ENCODE data around the gene GPN2.
"Not testable (repeated sequence)": the region's sequence is repeated elsewhere in the genome, so short reads cannot be mapped to it uniquely, and the experiment has no call there.

The GPN2 gene

DNA sequence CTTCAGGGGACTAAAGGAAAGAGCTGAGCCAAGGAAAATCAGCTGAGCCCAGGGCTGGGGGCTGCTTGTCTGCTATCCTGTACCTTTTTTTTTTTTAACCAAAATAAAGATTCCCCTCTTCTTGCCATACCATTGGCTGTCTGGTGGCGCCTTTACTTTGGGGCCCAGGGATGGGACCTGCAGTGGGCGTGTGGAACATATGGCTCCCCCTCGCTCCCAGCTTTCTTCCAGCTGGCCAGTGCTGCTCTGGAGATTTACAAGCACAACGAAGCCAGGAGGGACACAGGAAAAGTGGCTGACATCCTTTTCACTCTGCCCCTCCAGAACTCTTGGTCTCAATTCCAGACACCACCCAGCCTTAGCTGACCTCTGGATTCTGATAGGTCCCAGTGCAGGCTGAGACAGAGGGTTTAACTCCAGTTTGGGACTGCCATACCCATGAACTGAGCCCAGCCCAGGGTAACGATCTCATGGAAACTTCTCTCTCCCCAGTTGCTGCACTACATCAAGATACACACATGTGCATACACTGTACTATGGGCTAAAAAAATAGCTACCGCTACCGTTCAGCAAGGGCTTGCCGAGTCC is 32.5 kb downstream of the GPN2 start:
- no peak for DNase-seq

GRCh38 chr1:26856604-26857469 is 33.2 kb downstream of the GPN2 start:
- DNase-seq = no peak

DNA sequence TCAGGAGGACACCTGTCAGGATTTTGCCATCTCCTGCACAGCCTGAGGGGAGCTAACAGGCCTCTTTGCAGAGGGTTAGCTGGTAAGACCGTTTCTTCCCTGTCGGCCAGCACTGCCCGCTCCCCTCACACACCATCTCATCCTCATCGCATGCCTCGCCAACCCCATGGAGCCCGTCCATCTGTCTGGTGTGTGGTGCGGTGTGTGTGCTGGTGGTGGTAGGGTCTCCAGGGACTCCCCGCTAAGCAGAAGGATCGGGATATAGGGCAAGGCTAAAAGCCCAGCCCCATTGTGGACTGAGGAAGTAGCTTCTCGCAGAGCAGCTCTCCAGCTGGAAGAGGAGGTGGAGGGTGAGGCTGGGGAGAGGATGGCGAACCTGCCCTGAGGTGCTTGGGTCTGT is 33.9 kb downstream of the GPN2 start:
- no peak for DNase-seq

DNA sequence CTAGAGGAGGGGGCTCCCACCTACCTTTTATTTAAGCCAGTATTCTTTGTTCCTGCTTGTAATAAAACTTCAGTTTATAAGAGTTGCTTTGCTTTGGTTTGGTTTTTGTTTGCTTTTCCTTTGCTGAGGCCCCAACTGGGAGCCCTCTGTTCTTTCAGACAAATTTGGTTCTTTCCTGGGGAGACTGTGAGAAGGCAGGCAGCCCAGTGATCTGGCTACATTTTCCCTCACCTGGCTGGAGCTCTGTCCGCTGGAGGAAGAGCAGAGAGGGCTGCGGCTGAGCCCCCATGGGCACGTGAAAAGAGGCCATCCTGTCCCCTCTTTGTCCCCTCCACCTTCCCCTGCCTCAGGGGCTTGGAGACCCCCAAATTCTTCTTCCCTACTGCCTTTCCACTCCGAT is 34.4 kb downstream of the GPN2 start:
- no peak for DNase-seq

DNA sequence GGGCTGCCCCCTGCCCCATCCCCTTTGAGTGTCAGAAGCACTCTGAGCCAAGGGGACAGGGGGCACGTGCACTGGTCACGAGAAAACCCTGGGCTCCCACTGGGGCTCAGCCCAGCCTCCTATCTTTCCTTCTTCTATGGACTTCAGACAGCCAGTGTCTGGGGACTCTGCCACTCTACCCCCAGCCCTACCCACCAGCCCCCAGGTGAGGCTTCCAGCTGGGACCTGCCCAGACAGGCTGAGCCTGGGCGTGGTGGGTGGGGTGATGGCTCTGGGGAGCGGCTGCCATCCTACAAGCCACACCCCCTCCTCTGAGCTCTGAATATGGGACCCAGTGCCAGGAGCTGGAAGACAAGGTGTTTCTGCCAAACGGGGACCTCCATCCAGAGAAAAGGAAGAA is 35.2 kb downstream of the GPN2 start:
- no peak for DNase-seq

- DNase-seq = no peak
Measured at GRCh38 chr1:26853600-26853999, 36.5 kb downstream of the GPN2 start.

- peak; percentile 76 for DNase-seq
Measured at GRCh38 chr1:26853156-26853555, 36.9 kb downstream of the GPN2 start.

GRCh38 chr1:26852701-26853100 is 37.4 kb downstream of the GPN2 start:
- DNase-seq = no peak

DNA sequence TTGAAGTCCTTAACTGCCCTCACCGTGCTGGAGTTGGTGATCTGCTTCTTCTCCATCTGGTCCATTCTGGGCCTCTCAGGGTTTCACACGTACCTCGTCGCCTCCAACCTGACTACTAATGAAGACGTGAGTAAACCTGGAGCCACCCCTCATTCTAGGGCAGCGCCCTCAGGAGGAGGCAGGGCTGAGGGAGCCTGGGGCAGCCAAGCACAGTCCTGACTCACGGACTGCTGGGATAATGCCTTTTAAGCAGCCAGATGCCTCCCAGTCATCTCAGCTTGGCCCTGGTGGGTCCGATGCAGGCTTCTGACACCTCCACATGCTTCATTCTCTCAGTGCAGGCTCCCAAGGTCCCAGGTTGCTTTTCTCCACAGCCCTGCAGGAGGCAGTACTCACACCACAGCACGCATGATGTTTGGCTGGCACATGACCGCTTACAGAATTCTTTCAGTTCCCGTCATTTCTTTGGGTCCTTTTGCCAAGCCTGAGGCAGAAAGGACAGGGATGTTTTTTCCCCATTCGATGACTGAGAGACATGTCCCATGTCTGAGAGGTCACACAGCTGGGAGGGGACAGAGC is 38.9 kb downstream of the GPN2 start:
- no peak for DNase-seq

DNA sequence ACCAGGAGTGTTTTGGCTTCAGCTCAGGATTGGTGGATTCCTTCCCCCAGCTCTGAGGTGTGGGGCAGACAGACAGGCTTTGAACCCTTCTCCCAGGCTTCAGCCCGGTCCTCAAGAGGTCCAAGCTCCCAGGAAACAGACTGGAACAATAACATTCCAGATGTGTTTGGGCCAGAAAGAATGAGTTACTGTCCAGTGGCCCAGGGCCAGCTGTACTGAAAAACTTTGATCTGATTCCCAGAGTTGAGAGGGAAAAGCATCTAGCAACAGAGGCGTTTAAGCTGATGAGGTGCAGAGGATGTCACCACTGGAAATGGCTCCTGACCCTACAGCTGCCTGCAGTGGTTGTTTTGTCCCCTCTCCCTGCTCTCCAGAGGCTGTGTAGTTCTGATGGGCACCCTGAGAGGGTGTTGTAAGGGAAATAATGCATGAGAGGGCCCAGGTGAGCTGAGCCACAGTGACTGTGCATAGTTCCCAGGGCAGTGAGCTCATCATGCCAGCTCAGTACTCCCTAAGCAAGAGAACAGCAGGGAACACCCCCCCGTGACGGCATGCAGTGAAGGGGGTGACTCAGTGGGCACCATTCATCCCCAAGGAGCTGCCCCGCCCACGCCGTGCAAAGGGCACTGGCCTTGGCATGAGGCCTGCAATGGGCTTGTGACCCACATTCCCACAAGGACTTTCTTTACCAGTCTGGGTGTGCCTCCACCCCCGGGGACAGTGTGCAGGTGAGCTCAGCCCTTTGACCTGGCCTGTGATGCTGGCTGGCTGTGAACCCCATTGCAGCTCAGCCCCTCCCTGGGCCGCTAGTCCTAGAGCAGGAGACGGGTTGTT is 40.9 kb downstream of the GPN2 start:
- DNase-seq = no peak

GRCh38 chr1:26848499-26848898 is 41.6 kb downstream of the GPN2 start:
- no peak for DNase-seq

GRCh38 chr1:26847826-26848225 is 42.3 kb downstream of the GPN2 start:
- not testable (repeated sequence) for DNase-seq

GRCh38 chr1:26844424-26845196 is 45.5 kb downstream of the GPN2 start:
- no peak for DNase-seq

GRCh38 chr1:26839779-26840178 is 50.3 kb downstream of the GPN2 start:
- no peak for DNase-seq

DNA sequence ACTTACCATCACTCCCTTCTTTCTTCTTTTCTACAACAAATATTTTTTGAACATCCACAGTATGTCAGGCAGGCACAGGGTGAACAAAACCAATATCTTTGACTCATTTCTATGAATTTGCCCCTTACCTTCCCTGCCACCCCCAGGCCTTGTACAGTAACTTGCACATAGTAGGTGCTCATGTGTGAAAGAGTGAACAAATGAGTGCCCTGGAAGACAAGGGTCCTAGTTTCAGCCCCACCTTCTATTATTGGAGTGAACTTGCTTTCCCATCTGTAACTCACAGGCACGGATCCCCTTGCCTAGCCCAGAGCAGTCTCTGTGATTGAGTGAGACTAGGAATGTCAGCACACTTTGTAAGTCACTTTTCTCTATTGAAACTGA is 50.8 kb downstream of the GPN2 start:
- no peak for DNase-seq

- DNase-seq = peak; percentile 64
Measured at GRCh38 chr1:26838474-26839338, 51.4 kb downstream of the GPN2 start.

DNA sequence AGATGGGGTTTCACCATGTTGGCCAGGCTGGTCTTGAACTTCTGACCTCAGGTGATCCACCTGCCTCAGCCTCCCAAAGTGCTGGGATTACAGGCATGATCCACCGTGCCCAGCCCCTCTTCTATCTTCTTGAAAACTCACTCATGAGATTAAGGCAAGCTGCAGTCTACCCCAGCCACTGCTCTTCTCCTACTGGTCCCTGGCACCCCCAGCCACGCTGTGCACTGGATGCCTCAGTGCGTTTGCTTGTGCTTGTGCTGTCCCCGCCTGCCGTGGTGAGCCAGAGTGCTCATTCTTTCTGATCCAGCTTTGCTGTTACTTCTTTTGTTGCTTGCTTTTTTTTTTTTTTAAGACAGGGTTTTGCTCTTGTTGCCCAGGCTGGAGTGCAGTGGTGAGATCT is 52.4 kb downstream of the GPN2 start:
- not testable (repeated sequence) for DNase-seq

DNA sequence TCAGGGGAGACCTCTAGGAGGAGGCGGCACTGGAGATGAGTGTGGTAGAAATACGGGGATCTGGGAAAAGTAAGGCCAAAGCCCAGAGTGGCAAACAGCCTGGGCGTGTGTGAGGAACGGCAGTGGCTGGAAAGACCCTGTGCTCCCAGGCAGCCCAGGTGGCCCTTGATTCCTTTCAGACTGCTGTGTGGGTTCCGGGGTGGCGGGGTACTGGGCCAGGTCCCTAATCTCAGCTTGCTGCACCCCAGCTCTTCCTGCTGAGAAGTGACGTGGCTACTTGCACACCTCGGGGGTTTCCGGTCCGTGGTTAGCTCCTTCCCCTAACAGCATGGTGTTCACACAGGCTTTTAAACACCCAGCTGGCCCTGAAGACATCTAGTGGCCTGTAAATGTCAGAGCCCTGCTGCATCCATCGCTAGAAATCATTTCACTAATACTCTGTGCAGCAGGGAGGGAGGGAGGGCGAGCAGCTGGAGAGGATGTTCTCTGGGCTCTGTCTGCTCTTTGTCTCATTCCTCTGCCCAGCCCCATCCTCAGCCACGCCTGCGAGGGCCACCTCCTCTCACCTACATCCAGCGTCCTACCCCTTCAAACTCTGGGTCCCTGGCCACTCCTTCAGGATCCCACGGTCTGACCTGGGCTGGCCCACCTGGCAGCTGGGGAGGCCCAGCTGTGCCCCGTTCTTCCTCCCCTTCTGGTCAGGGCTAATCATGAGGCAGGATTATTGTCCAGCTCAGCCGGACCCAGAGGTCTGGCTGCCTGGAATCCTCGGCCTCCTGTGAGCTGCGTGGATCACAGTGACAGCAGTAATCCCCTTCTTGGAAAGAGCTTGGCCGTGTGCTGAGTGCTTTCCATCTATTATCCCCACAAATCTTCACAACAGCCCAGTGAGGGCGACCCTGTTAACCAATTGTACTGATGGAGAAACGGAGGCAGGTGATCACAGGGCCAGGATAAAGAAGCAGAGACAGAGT is 56.4 kb downstream of the GPN2 start:
- DNase-seq = peak; percentile 94

DNA sequence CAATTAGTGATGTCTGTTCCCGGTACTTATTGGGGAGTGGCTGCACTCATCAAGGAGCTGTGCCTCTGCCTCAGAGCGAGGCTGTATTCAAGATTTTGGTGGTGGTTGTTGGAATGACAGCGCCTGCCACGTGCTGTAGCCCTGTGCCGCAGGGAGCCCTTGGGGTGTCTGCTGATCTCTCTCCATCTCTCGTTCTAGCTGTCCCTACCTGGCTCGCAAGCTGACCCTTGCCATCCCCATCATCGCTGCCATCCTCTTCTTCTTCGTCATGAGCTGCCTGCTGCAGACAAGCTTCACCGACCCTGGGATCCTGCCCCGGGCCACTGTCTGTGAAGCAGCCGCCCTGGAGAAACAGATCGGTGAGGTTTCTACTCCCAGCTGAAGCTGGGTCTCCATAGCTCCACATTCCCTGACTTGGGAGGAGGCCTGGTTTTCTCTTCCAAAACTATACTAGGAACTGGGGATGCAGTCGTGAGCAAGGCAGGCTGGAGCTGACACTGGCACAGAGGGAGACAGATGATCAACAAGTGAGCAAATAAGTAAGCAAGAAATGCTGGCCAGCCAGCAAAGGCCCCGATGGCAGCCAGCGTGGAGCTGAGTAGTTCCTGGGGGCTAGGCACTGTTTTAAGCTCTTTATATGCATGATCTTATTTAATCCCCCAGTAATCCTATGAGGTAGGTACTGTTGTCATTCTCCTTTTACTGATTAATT is 57.7 kb downstream of the GPN2 start:
- DNase-seq = no peak
